ENCODE results near the gene CTRB1.
"Not testable (repeated sequence)": the region's sequence is repeated elsewhere in the genome, so short reads cannot be mapped to it uniquely, and the experiment has no call there.

The CTRB1 gene

DNA sequence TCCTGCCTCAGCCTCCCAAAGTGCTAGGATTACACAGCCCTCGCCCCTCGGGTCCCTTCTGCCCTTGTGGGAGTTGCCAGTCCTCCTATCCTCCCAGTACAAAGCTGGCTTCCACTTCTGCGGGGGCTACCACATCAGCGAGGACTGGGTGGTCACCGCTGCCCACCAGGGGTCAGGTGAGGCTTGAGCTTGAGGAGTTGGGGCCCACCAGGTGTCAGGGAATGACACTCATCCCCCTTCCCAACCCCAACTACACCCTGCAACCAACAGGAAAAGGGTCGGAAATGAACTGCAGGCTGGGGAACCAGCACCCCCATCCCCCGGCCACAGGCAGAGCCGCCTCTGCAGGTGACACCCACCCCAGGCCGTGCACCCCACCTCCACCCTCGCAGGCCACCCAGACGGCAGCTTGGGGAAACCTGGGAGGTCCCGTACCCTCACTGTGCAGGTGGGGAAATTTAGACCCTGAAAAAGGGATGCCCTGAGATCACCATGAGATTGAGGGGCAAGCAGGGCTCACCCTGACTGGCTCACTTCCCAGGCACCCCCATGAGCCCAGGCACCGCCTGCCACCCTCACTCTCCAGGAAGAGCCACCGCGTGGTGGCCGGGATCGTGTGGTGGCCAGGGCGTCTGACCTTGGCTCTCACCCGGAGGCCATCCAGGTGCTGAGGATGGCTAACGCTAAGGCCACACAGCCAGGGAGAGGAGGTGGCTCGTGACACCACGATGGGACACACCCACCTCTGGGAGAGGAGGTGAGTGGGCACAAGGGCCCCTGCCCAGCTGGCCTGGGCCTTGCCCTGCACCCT lies 8.0 kb downstream of the CTRB1 start:
- DNase-seq: no peak

DNA sequence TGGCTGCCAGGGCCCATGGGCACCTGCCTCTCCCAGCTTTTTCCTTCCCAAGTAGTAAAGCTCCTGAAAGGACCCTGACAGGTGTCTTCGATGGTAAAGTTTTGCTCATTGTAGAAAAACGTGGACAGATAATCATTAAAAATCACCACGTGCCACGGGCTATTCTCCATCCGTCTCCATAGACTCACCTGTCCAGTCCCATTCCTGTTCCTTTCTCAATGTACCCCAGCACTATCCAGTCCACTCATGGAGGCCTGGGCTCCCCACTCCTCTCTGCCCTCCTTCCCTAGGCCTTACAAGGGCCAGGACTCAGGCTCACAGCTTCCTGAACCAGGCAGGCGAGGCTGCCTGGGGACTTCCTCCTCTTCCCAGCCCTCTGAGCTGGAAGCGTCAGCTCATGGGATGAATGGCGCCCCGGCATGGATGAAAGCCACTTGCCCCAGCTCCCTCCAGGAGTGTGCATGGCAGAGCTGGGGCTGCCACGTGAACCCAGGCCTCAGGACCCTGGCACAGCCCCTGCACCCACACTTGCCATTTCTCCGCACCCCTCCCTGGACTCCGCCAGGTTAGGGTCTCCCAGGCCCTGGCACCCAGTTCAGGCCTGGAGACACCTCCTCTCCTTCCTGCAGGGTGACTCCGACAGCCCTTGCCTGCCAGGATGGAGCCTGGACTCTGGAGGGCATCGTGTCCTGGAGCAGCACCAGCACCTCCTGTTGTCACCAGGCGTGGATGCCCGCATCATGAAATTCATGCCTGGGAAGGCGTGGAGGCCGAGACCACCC lies 8.8 kb downstream of the CTRB1 start:
- no peak for DNase-seq

DNA sequence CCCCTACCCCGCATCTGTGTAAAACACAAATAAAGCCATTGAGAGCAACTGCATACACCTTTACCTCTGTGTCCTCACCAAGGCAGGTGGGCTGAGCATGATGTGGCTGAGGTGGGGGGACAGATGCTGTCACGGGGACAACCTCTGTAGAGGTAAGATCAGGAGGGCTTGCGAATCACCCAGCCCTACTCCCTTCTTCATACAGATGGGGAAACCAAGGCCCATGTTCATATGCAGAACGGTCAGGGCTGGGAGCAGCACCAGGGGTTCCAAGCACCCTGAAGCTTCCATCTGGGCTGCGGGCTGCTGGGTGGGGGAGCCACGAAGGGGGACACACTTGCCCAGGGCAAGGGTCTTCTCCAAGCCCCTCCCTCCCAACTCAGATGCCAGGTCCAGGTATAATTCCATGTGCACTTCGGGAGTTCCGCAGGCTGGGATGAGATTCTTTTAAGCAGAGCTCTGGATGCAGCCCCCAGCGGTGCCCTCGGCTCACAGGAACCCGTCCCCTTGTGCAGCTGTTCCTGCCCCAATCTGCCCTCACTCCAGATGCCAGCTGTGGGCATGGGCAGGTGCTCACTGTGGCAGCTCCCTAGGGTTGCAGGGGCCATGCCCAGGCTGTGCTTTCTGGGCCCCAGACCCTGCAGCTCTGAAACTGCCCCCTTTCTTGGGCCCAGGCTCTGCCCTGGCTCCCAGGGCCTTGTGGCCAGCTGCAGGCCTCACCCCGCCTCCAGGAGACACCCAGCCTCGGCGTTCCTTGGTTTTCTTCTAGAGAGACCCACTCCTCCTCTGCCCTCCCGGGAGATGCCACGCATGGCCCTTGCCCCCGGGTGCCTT lies 9.6 kb downstream of the CTRB1 start:
- no peak for DNase-seq

DNA sequence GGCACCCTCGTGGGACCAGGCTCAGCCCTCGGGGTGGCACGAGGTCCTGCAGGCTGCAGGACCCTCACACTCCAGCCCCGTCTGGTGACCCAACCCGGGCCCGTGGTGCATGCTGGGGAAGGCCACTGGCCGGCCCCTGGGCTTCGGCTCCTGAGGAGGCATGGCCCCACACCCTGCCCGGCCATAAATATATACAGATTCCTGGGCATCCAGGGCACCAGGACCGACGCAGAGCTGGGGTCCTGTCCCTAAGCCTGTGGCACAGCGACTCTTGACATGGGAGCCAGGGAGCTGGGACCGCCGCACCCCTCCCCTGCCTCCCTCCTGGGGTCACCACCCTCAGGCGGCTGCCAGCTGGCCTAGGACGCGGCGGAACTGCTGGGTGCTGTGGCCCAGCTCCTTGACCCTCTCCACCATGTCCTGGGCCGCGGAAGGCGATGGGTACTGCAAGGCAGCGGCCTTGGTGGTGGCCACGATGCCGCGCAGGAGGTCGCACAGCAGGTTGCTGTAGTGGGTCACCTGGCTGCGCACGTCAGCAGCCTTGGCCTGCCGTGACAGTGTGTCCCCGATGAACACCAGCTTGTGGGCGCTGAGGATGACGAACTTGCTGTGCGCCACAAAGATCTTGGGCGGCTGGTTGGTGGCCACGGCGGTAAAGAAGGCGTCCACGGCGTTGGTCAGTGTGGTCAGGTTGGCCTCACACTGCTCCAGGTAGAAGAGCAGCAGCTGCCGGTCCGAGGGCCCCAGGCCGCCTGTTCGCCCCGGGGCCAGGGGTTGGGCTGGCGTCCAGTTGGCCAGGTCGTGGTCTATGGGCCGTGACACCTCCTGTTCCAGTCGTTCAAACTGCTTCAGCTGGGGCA lies 10.6 kb downstream of the CTRB1 start:
- DNase-seq: no peak

DNA sequence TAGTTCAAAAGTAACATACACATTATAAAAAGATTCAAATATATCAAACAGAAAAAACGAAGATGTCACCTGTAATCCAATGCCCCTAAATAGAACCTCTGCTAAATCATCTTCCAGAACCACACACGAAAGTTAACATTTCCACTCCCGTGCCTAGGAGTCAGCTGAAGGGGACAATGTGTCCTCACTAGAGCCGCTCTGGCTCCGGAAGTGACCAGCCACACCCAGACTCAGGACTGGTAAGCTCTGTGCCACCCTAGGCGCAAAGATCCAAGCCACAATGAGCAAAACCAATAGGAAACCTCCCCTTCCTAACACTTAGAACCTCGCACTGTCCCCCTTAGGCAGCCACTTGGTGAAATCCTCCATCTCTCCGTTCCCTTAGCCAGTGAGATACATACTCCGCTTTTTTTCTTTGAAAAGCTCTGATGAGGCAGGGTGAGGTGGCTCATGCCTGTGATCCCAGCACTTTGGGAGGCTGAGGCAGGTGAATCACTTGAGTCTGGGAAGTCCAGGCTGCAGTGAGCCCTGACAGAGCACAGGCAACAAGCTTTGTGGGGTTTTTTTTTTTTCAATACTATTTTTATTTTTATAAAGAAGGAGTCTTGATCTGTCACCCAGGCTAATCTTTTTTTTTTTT lies 11.8 kb downstream of the CTRB1 start:
- DNase-seq: no peak

DNA sequence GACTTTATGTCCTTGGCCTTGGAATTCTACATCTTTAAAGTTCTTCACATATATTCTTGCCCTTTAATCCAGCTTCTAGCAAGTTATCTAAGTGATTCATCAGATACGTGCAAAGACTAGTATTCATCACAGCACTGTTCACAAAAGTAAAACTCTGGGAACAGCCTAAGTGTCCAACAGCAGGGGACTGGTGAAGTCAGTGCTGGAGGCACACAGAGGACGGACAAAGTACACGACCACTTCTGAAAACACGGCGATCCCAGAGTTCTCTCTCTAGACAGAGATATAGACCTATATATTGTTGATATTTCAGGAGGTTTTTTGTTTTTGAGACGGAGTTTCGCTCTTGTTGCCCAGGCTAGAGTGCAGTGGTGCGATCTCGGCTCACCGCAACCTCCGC lies 12.8 kb downstream of the CTRB1 start:
- no peak for DNase-seq

DNA sequence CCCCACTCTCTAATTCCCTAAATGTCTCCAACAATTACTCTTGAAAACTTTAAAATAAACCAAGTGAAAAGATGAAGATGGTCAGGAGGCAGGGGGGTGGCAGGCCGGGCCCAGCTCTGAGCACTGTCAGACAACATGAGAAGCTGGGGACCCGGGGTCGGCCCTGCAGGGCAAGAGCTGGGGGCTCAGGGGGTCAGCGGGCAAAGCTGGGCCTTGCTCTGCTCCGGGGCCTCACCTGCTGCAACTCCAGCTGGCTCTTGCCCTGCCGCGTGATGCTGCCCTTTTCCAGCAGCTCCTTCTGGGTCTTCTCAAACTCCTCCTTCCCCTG lies 14.8 kb downstream of the CTRB1 start:
- no peak for DNase-seq

DNA sequence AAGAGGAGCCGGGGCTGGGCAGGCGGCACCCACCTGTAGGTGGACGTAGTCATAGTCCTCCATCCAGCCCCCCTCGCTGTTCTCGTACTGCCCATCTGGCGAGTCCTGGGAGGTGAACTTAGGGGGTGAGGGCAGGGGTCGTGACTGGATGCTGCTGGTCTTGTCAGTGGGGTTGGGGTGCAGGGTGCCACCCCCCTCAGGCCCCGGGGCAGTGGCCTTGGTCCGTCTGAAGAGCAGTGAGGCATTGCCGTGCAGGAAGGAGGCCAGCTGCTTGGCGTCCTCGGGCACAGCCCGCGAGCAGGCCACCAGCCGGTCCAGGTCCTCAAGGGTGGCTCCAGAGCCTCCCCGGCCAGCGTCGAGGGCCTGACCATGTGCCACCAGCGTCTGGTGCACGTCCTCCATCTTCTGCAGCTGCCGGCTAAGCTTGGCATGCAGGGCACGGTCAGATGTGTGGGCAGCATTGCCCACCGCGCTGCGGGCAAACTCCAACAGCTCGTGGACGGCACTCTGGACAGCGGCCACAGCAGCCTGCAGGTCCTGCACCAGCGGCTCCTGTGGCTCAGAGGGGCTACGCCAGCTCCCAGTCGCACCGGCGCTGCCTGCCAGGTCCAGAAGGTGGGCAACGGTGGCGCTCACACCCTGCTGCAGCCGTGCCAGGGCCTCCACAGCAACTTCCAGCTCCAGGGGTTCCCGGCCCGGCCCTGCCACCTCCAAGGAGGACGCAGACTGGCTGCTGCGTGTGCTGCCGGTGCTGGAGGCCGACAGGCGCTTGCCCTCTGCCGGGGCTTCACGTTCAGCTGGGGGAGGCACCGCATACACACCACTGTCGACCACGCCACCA lies 16.3 kb downstream of the CTRB1 start:
- DNase-seq: no peak

DNA sequence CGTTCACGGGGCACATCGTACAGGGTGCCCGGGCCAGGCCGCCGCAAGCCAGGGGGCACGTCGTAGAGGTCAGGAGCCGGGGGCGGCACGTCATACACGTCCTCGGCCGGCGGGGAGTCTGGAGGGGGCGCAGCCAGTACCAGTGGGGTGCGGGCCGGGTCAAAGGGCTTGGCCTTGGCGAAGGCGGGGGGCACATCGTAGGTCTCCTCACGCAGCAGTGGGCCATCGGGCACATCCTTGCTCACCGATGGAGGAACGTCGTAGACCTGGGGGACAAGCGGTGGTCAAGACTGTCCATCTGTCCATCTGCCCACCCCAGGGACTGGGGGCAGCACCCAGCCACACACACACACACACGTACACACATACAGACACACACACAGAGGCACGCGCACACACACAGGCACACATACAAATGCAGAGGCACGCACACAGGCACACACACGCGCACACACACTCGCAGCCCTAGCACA lies 17.0 kb downstream of the CTRB1 start:
- no peak for DNase-seq

DNA sequence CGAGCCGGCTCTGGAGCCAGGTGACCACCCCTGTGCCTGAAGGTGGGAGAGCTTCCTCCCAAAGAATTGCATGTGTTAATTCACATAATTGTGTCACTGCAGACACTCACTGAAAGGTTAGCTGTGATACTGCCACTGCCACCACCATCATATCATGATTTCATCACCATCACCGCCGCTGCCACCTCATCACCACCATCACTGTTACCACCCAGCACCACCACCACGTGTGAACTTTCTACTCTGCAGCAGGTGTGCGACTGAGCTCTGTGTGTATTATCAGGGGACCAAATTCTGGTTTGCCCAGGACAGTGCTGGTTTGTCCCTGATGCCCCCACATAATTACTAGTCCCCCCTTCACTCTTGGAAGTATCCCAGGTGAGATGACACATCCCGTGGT lies 17.4 kb downstream of the CTRB1 start:
- no peak for DNase-seq

DNA sequence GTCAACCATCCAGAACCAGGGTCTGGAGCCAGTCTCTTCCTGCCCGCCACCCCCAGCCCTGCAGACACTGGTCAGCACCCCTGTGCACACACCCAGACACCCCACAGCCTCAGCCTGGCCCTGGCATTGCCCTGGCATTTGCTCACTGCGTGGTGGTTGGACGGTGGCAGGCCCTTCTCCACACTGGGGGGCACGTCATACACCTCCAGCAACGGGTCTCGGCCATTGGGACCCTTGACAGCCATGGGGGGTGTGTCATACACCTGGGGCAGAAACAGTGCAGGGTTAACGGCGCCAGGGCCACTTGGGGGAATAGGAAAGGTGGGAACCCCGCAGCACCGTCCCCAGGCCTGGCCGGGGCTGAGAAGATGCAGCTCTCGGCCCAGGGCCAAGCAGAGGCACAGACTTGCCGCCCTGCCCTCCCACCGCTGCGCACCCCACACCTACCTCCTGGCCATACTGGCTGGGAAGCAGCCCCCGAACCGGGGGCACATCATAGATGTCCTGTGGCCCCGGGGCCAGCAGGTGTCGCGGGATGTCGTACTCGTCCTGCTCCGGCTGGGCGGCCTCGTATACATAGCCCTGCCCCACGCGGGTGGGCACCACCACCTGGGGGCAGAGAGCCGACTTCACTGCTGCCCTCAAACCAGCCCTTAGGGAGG lies 18.1 kb downstream of the CTRB1 start:
- DNase-seq: no peak

DNA sequence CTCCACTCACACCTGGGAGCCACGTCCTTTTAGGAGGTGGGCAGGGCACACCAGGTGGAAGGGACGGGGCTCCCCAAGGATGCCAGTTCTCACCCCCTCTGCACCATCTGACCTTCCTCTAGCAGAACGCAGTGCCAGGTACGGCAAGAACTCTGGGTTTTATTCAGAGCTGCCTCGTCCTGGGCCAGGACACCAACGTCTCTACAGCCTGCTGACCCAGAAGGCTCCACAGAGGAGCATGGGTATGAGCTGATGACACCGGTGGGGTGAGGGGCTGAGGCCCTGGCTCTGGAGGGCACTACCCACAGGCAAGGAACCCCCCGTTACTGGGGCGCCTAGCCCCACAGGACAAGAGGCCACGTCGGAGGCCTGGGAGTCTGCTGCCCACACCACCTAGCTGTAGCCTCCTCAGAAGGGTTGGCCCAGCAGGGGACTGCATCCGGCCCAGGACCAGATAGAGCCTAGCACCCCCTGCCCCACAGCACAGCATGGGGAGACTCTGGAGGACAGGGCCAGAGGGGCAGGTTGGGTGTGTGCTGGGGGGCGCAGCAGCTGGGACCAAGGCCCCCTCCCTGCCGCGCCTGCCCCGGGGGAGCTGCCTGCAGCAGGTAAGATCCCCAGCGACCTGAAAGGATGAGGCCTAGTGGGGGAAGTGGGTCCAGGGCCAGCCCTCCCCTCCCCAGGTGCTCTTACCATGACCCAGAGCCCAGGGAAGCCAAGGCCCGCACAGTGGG lies 18.8 kb downstream of the CTRB1 start:
- no peak for DNase-seq

DNA sequence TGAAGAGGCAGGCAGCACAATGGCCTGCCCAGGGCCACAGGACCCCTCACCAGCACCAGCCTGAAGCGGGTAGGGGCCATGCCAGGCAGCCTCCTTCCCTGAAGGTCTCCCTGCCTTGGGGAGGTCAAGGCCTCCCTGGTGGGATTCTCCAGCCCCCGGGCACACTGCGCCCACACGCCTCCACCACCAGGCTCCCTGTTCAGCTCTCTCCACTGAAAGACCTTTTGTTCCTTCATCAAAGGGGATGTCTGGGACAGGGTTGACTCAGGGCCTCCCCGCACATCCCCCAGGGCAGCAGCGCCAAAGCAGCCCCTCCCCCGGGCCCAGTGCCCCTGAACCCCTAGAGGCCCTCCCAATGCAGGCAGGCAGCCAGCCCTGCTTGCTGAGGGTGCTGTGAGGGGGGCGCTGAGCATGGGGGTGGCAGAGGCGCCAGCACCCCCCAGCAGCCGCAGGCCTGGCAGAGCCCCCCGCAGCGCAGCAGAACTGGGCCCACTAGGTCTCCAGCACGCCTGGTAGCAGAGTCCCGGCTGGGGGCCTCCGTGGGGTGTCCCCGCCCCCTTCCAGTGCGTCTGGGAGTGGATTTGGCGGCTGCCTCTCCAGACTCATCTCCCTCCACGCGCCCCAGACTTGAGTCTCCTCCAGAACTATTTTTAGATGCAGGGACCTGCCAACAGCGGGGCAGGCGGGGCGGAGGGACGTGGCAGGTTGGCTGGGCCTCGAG lies 19.5 kb downstream of the CTRB1 start:
- DNase-seq: peak in 1 of 2 experiments; percentile 35

DNA sequence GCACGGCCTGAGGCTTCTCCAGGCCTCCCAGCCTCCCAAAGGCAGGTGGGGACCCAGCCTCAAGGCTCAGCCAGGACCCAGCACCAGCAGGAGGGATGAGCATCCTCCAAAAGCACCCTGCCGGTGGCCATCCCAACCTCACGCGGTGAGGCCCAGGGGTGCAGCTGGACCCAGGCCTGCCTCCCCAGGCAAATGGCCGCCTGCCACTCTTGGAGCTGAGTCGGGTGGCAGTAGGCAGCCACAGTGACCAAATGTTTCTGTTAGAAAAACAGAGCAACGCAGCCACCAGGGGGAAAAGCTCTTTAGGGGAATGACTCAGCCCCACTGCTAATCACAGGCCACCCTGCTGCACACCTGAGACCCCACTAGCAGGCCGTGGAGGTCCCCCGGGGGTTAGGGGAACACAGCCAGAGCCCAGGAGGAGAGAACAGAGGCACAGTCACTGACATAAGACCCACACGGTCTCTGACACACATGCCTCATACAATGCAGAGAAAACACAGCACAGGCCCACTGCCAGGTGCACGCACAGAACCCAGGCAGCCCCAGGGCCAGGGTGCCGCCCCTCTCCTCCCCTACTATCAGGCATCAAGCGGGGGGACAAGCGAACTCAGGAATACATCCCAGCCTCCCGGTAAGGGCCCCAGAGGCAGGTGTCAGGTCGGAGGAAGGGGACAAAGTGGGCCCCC lies 20.2 kb downstream of the CTRB1 start:
- DNase-seq: peak in 1 of 2 experiments; percentile 35

DNA sequence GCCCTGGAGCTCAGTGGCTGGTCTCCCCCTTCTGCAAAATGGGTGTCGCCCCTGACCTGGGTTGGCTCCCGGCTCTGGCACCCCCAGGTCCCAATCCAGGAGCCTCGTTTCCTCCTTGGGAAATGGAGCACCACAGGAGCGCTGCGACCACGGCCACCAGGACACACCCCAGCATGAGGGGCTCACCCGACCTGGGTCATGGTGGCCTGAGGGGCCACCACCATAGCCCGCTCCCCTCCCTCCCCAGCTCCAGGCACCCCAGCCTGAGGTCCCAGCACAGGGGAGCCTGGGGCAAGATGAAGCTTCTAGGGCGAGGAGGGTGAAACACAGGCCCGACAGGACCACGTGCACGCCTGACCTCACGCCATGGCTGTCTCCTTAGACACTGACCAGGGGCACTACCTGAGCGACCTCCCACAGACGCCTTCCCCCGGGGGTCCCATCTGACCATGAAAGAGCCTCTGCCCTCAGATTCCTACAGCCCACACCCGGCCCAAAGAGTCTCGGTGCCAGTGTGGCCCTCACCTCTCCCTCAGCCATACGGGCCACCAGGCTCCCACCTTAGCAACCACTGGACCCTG lies 20.8 kb downstream of the CTRB1 start:
- DNase-seq: no peak

DNA sequence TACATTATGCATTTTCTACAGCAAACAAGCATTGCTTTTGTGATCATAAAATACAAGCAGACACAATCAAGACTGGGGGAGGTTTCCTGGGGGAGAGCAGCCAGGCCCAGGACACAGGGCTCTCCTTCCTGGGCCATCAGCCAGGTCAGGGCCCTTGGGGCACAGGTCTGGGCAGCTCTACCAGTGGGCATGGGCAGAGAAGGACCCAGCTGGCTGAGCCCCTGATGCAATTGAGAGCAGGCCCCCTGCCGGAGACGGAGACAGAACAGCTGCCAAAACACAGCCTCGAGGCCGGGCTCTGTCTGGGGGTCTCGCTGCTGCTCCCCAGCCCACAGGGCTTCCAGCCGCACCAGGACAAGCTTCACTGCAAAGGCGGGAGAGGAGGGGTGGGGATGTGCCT lies 21.8 kb downstream of the CTRB1 start:
- not testable (repeated sequence) for DNase-seq

DNA sequence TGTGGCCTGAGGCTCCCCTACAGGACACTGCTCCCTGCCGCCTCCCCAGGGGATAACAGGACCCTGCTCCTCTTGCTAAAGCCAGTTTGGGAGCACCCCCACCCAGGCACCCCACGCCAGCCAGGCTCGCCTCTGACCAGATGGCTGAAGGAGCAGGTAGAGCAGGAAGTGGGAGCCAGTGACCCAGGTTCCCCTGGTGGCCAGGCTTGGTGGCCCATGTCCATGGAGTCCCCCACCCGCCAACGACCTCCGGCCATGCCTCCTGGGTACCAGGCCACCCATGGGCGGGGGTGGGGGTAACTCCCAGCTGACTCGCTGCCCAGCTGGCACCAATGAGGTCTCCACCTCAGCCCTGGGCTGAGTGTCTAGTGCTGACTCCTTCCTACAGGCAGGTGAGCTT lies 22.6 kb downstream of the CTRB1 start:
- no peak for DNase-seq

DNA sequence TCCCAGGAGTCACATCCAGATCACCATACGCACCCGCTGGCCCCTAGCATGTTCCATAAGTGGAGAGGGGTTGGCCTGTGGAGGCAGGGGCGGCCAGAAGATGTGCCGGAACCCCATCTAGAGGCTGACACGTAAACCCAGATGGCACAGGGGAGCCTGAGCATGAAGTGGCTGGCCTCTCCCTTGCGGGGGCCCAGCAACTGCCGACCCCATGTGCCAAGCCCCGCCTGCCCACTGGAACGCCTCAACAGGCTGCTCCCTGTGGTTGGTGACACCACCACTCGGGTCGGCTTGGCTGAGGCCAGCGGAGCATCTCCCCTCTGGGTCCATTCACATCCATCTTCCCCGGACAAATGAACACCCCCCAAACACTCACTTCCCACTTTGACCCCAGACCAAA lies 23.2 kb downstream of the CTRB1 start:
- DNase-seq: no peak
